ENCODE data around the gene CMTM4. TPM values are rescaled to one million over a fixed set of nuclear protein-coding genes. Genes with fewer than 3 reads are reported as not detected.

Gene CMTM4
- total RNA-seq (2014; rRNA removed; shearing (Covaris generic)) = 27.0 and 34.4 TPM in 2 replicates
- 22.7 and 30.2 TPM in 2 replicates for polyA plus RNA-seq (2015; cell fraction: cytosol; rRNA removed)
- polyA plus RNA-seq (2015; cell fraction: nucleus; rRNA removed) = 31.0 and 31.1 TPM in 2 replicates

GRCh38 chr16:66696669-66697630 is at the start of gene CMTM4:
Gene CMTM4, minus strand, starts transcription at chr16:66696743. Its CDS starts 218 bp downstream, at chr16:66696525.
- peak; percentile 80 for DNase-seq (ENCODE audit: low read depth)

DNA sequence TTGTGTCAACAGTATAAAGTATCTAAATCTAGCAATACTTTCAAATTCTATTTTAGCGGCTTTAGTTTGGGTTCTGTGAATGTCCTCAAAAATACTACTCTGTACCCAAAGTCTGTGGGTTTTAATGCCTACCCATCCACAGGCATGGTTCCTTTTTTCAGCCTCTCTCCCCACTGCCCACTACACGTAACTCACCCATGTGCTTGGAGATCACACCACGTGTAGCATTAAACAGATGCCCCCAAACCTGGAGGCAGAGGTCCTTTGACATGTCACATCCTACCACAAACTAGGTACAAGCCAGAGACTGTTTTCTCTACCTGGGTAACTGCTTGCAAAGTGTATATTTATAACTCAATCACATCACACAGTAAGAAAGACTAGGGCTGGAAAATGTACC is 49.5 kb upstream of the CMTM4 start:
- DNase-seq (ENCODE audit: low read depth) = no peak

GRCh38 chr16:66741950-66742808 is 45.6 kb upstream of the CMTM4 start:
- DNase-seq (ENCODE audit: low read depth) = no peak

GRCh38 chr16:66741169-66741900 is 44.8 kb upstream of the CMTM4 start:
- peak; percentile 87 for DNase-seq (ENCODE audit: low read depth)

GRCh38 chr16:66740533-66740932 is 44.0 kb upstream of the CMTM4 start:
- DNase-seq (ENCODE audit: low read depth) = peak; percentile 54

DNA sequence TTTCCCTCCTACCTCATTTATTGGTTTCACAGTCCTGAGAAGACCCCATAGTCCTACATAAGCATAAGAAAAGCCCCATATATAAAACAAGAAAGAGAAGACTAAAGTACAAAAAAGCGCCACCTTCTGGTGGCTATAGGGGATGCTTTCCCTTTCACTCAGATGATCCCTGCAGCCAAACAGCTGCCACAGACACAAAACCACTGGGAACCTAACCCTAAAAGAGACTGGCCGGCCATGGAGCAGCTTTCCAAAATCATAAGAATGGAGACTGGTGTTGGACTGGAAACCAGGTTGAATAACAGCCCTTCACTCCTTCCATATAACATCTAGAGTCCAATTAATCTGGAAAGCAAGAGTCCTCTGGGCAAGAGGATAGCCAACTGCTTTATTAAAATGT is 43.5 kb upstream of the CMTM4 start:
- peak; percentile 40 for DNase-seq (ENCODE audit: low read depth)

GRCh38 chr16:66735891-66736290 is 39.3 kb upstream of the CMTM4 start:
- peak; percentile 37 for DNase-seq (ENCODE audit: low read depth)

- DNase-seq (ENCODE audit: low read depth) = no peak
These were observed 34.6 kb upstream of the CMTM4 start for GRCh38 chr16:66731101-66731500.

- no peak for DNase-seq (ENCODE audit: low read depth)
These were observed 32.3 kb upstream of the CMTM4 start for GRCh38 chr16:66728804-66729203.

DNA sequence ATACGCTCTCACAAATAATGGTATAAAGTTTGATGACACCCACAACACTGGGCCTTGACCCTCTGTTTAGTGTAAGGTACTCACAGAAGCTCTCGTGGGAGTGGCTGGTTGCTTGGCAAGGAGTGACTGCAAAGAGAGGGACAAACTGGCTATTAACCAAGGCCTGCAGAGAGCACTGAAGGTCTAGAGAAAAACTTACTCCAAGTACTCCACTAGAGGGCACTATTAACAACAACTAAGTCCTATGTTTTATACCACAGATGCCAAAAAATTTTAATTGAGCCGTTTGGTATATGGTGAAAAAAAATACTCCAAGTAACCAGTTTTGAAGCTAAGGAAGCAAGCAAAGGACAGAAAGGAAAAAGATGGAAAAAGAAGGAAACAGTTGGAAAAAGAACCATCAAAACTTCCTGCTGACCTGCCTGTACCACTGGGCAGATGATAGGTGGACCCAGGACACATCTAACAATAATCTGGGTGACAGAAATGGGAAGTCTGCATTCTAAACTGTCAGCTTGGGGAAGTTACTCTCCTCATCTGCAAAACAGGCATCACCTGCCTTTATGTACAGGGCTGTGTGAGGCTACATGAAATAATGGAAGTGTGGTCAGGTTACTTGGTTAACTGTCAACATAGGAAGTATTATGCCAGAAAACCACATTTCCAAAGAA is 31.7 kb upstream of the CMTM4 start:
- peak; percentile 55 for DNase-seq (ENCODE audit: low read depth)

DNA sequence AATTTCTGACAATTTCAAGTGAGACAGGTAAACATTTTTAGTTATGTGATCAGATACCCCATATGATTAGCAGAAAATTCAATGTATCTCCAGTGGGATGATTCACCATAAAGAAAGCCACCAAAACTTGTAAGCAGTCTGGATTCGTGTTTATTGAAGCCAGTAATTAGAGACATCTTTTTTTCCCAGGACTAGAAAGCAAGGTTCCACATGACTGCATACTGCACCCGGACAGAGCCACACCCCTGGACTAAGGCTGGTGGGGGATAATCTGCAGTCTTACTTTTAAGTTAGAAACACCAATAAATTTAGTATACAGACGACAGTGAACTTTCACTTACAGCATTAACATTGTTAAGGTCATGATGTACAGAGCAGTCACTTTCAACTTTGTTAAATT is 24.2 kb upstream of the CMTM4 start:
- no peak for DNase-seq (ENCODE audit: low read depth)

DNA sequence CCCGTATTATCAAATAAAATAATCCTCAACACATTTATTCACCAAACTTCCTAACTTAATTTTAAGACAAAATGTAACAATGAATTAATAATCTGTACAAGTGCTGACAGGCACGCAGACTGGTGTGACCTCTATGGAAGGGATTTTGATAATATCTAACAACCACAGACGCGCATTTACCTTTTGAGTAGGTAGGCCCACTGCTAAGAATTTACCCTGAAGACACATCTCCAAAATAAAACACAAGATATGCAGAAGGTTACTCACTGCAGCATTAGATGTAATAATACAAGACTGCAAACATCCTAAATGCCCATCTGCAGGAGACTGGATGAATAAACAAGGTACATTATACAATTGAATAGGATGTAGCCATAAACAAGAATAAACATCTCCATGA is 22.7 kb upstream of the CMTM4 start:
- no peak for DNase-seq (ENCODE audit: low read depth)

DNA sequence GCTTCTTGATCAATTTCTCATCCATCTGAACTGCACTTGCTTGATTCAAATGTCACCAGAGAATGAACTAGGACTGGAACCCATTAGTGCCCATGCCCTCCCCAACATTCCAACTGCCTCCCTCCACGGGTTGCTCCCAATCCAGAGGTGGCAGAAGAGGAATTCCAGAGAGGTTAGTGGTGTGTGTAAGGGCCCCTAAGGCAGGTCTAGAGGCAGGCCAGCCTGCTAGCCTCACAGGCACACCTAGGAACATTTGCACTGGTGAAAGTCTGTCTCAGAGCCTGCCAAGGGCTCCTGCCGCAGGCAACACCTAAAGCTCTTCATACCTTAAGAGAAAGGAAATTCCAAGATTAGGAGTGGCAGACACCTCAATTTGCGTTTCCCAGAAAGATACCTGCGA is 21.2 kb upstream of the CMTM4 start:
- no peak for DNase-seq (ENCODE audit: low read depth)

DNA sequence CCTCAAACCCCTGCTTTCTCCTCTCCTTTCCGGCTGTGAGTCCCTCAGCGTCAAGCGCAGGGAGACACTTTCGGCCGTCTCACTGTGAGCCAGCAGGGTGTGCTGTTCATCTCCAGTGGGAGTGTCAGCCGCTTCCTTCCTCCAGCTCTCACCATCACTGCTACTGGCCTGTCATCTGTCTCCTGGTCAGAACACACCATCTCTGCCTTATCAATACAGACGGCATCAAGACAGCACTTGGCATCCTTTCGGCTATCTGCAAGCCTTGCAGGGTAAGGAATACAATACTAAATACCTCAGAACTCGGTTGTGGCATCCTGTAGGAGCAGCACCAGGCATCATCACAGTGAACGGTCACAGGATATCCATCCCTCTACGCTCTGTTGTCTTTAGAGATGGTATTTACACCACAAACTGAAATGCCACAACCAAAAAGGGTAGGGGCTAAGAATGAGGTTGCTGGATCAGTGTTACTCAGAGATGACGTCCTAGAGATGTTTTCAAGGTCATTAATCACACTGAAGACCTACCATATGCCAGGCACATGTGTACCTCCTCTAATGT is 20.7 kb upstream of the CMTM4 start:
- DNase-seq (ENCODE audit: low read depth) = no peak

- no peak for DNase-seq (ENCODE audit: low read depth)
These were observed 18.2 kb upstream of the CMTM4 start for GRCh38 chr16:66714654-66715307.

DNA sequence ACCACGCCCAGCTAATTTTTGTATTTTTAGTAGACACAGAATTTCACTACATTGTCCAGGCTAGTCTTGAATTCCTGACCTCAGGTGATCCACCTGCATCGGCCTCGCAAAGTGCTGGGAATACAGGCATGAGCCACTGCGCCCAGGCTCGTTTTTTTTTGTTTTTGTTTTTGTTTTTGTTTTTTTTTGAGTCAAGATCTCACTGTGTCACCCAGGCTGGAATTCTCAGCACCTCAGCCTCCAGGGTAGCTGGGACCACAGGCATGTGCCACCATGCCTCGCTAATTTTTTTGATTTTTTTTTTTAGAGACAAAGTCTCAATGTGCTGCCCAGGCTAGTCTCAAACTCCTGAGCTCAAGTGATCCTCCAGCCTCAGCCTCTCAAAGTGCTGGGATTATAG is 17.5 kb upstream of the CMTM4 start:
- no peak for DNase-seq (ENCODE audit: low read depth)

GRCh38 chr16:66713076-66713475 is 16.5 kb upstream of the CMTM4 start:
- no peak for DNase-seq (ENCODE audit: low read depth)

- no peak for DNase-seq (ENCODE audit: low read depth)
These were observed 16.0 kb upstream of the CMTM4 start for GRCh38 chr16:66712512-66712911.

DNA sequence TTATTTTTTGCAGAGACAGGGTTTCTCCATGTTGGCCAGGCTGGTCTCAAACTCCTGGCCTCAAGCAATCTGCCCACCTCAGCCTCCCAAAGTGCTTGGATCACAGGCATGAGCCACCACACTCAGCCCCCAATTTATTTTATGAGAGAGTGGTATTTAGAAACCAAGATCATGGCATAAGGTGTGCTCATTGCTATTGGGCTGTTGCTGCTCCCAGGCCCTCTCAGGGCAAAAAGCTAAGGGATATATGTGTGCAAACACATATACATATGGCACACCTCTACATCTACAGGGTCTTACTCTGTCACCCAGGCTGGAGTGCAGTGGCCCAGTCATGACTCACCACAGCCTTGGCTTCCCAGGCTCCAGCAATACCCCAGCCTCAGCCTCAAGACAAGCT is 15.0 kb upstream of the CMTM4 start:
- DNase-seq (ENCODE audit: low read depth) = no peak

- DNase-seq (ENCODE audit: low read depth) = no peak
These were observed 9.9 kb upstream of the CMTM4 start for GRCh38 chr16:66706506-66706880.

Data from HT1080 (cell line).